Raji (cell line): ENCODE results near the gene LTB.

Experiments used
- POLR2A ChIP-seq: IDR thresholded peaks from 2 replicates; pipeline ENCODE4 v1.6.1; 2011; ENCODE audit warnings: low read depth, low read length, control low read depth; ENCODE audit not compliant: insufficient read depth

Gene LTB

GRCh38 chr6:31533455-31533841, 48.8 kb downstream of the LTB start:
- no peak for TF ChIP-seq POLR2A

GRCh38 chr6:31532644-31533454, 49.4 kb downstream of the LTB start:
- no peak for TF ChIP-seq POLR2A

- no peak for TF ChIP-seq POLR2A
Observed at GRCh38 chr6:31531771-31532643, 50.2 kb downstream of the LTB start.

GRCh38 chr6:31531162-31531561, 51.1 kb downstream of the LTB start:
- TF ChIP-seq POLR2A: no peak

GRCh38 chr6:31530659-31531058, 51.6 kb downstream of the LTB start:
- TF ChIP-seq POLR2A: no peak
